Endothelial cell of umbilical vein (primary cell): Measurements from ENCODE around the gene PREP. TPM values are rescaled to one million over a fixed set of nuclear protein-coding genes. Genes with fewer than 3 reads are reported as not detected.

Source experiments
- BruUV-seq: library from RNA; stranded (reverse); fragments of 400-500 nt; replicated peaks from 2 replicates; lab custom pipeline; 2021; lab: Mats Ljungman, UMichigan
- CTCF ChIA-PET: fragments of 300-600, 350-600 bp; sonication (Branson Sonifier 250); formaldehyde crosslinking; loops from one replicate; lab custom pipeline; 2021; ENCODE audit warnings: antibody characterized with exemption, inconsistent platforms; lab: Charles Lee
- POLR2A ChIA-PET: fragments of 300-600, 350-600 bp; sonication (Branson Sonifier 250); formaldehyde crosslinking; loops from one replicate; lab custom pipeline; 2021; ENCODE audit warnings: antibody characterized with exemption, inconsistent platforms; lab: Charles Lee
- DNase-seq: peaks from one replicate; pipeline ENCODE4 v3.0.0-alpha.2; 2011; ENCODE audit warnings: low read depth, low spot score
- FAIRE-seq: peaks from 2 replicates; lab custom pipeline; 2011; peaks lifted over from hg19 to GRCh38; lab: Jason Lieb, UNC
- H2AFZ ChIP-seq: 2 replicates; pipeline ENCODE4 v1.6.0; 2012; ENCODE audit warnings: low read depth, low read length, control low read depth, inconsistent platforms
- H3K27ac ChIP-seq: 2 replicates; pipeline ENCODE4 v1.5.1; 2011; ENCODE audit warnings: low read depth, mild to moderate bottlenecking, control low read depth, low read length, moderate library complexity; ENCODE audit not compliant: insufficient read depth
- H3K27me3 ChIP-seq, 2 experiments: 2 replicates each; pipeline versions ENCODE4 v1.6.0 to v1.6.1; 2011; ENCODE audit warnings: low read length in 2 of 2, mixed read lengths in 1 of 2; ENCODE audit not compliant: control insufficient read depth in 2 of 2, insufficient read depth in 2 of 2
- H3K36me3 ChIP-seq, 2 experiments: 2 replicates in 1 of 2; 3 replicates in 1 of 2; pipeline ENCODE4 v1.5.1; 2011; ENCODE audit warnings: low read length in 2 of 2, mild to moderate bottlenecking in 1 of 2, moderate library complexity in 1 of 2; ENCODE audit not compliant: control insufficient read depth in 2 of 2, insufficient read depth in 2 of 2; ENCODE audit errors: extremely low read depth in 1 of 2
- H3K4me1 ChIP-seq: 3 replicates; pipeline ENCODE4 v1.5.1; 2011; ENCODE audit warnings: mild to moderate bottlenecking, low read length; ENCODE audit not compliant: control insufficient read depth, insufficient read depth; ENCODE audit errors: extremely low read depth
- H3K4me2 ChIP-seq: 2 replicates; pipeline ENCODE4 v1.6.1; 2011; ENCODE audit warnings: low read length, control low read depth, mixed read lengths; ENCODE audit not compliant: insufficient read depth
- H3K4me3 ChIP-seq, 3 experiments: fragments of 200-600 bp in 1 of 3; sonication (generic), shearing (Covaris generic) in 1 of 3; replicated peaks in 1 of 3; 2 replicates each; pipeline ENCODE4 v1.5.1; 2011 to 2016; ENCODE audit warnings: control low read depth in 3 of 3, low read length in 3 of 3, mild to moderate bottlenecking in 2 of 3, inconsistent platforms in 1 of 3, low read depth in 1 of 3, moderate library complexity in 1 of 3; ENCODE audit not compliant: insufficient read depth in 1 of 3
- H3K79me2 ChIP-seq: 2 replicates; pipeline ENCODE4 v1.6.0; 2012; ENCODE audit warnings: low read length, inconsistent platforms; ENCODE audit not compliant: control insufficient read depth, insufficient read depth
- H3K9ac ChIP-seq: replicated peaks from 2 replicates; pipeline ENCODE3; 2011; ENCODE audit warnings: low read length, control low read depth; ENCODE audit not compliant: insufficient read depth; ENCODE audit errors: extremely low read depth
- H3K9me1 ChIP-seq: replicated peaks from 3 replicates; pipeline ENCODE4 v1.6.0; 2011; ENCODE audit warnings: mild to moderate bottlenecking, low read length; ENCODE audit not compliant: control insufficient read depth, insufficient read depth; ENCODE audit errors: extremely low read depth
- H3K9me3 ChIP-seq: replicated peaks from 2 replicates; pipeline ENCODE4 v1.5.1; 2012; ENCODE audit warnings: low read length, inconsistent platforms; ENCODE audit not compliant: control insufficient read depth, insufficient read depth
- H4K20me1 ChIP-seq: replicated peaks from 2 replicates; pipeline ENCODE3; 2011; ENCODE audit warnings: mild to moderate bottlenecking, low read length; ENCODE audit not compliant: control insufficient read depth, insufficient read depth; ENCODE audit errors: extremely low read depth
- CTCF ChIP-seq, 2 donors: IDR thresholded peaks; 1 replicate in 1 of 2; 2 replicates in 1 of 2; pipeline ENCODE4 v1.5.1; 2011; ENCODE audit warnings: low read length in 2 of 2, mild to moderate bottlenecking in 2 of 2, moderate library complexity in 2 of 2, control low read depth in 1 of 2, inconsistent platforms in 1 of 2, low read depth in 1 of 2; ENCODE audit not compliant: insufficient read depth in 1 of 2; ENCODE audit errors: extremely low read depth in 1 of 2
- EZH2 ChIP-seq: IDR thresholded peaks from 2 replicates; pipeline ENCODE4 v1.6.1; 2012; ENCODE audit warnings: borderline replicate concordance, low read depth, mild to moderate bottlenecking, moderate library complexity, low read length, inconsistent platforms; ENCODE audit not compliant: severe bottlenecking
- FOS ChIP-seq: IDR thresholded peaks from 2 replicates; pipeline ENCODE4 v1.6.1; 2011; ENCODE audit warnings: mild to moderate bottlenecking, low read length, moderate library complexity, borderline replicate concordance; ENCODE audit not compliant: insufficient read depth
- GATA2 ChIP-seq: IDR thresholded peaks from 2 replicates; pipeline ENCODE4 v1.7.0; 2011; ENCODE audit warnings: low read depth, mild to moderate bottlenecking, moderate library complexity, mixed read lengths, low read length; ENCODE audit not compliant: insufficient read length, insufficient read depth
- JUN ChIP-seq: IDR thresholded peaks from 2 replicates; pipeline ENCODE4 v1.6.1; 2011; ENCODE audit warnings: borderline replicate concordance, low read depth; ENCODE audit not compliant: insufficient read length, insufficient read depth
- MAX ChIP-seq: IDR thresholded peaks from 2 replicates; pipeline ENCODE4 v1.6.1; 2011; ENCODE audit not compliant: insufficient read depth, insufficient read length
- MYC ChIP-seq: IDR thresholded peaks from one replicate; pipeline ENCODE4 v1.6.1; 2011; ENCODE audit warnings: mild to moderate bottlenecking, low read depth, low read length
- POLR2A ChIP-seq: IDR thresholded peaks from 2 replicates; pipeline ENCODE4 v1.6.1; 2012; ENCODE audit warnings: low read depth, mild to moderate bottlenecking, control low read depth, low read length
- POLR2AphosphoS5 ChIP-seq: IDR thresholded peaks from 2 replicates; pipeline ENCODE4 v1.6.1; 2012; ENCODE audit warnings: low read depth, mild to moderate bottlenecking, control low read depth, low read length, moderate library complexity; ENCODE audit not compliant: insufficient read depth
- dilution Hi-C: fragments of 300-500 bp; cut with MboI; formaldehyde crosslinking; loops from one replicate; pipeline ENCODE4 v1.15.0; 2019; ENCODE audit warnings: low sequenced_read_pairs; ENCODE audit not compliant: extremely low pct_ligation_motif_present
- intact Hi-C: fragments of 100-400 bp; cut with micrococcal nuclease; formaldehyde crosslinking; loops from one replicate; pipeline ENCODE4 v1.10.0; 2022
- polyA plus RNA-seq, 4 experiments: library from polyadenylated mRNA; depleted of rRNA in 3 of 4; stranded (reverse) in 3 of 4; unstranded in 1 of 4; fragments of >200 nt; gene quantifications; 2 replicates each; pipeline versions ENCODE4 v1.2.1 to v1.2.3, GENCODE V29; 2011 to 2012; ENCODE audit warnings: missing spikeins in 1 of 4
- total RNA-seq: library from RNA; stranded (reverse); gene quantifications from 2 replicates; pipeline ENCODE4 v1.2.3, GENCODE V29; 2021

The PREP gene
- total and polyA plus RNA-seq, 2 donors (not counting 3 experiments of a cell fraction or from before 2014, with no cell fraction given): 17.2 to 37.7 TPM

- H4K20me1 ChIP-seq: no peaks in the 10 kb centered on the region
- no peak overlapping the region for H3K4me2 ChIP-seq
- dilution Hi-C loops: loop anchor here (25.0 kb wide), 1 partner anchor 171 kb away; no protein-coding TSS in a partner anchor
- no peak for TF ChIP-seq JUN
- TF ChIP-seq MAX: no peak
- no peak for TF ChIP-seq FOS
- TF ChIP-seq EZH2: no peak
- no peak for TF ChIP-seq POLR2AphosphoS5
- TF ChIP-seq MYC: no peak
- TF ChIP-seq CTCF (IDR thresholded peaks at IDR 0.05; ENCODE audit: extremely low read depth in 1 of 2, insufficient read depth in 1 of 2, low read depth in 1 of 2, low read length in 2 of 2): no peak
- no peak for TF ChIP-seq POLR2A
- TF ChIP-seq GATA2: no peak
- DNase-seq (no peak), FAIRE-seq (no peak)
- no peaks in the 10 kb centered on the region for H3K27me3 ChIP-seq
- intact Hi-C loops: no loop called here
- H3K36me3 ChIP-seq: peaks cover 2 to 15% of the 10 kb centered on the region in 2 experiments
- POLR2A ChIA-PET: no interaction called here
- H3K9me3 ChIP-seq: no peaks in the 10 kb centered on the region
- CTCF ChIA-PET: no interaction called here
- no peaks in the 10 kb centered on the region for H3K4me1 ChIP-seq
- no peak overlapping the region for H3K27ac ChIP-seq
- H2AFZ ChIP-seq: no peak overlapping the region
- no peak overlapping the region for H3K9ac ChIP-seq
- no TSS peak for BruUV-seq
- H3K79me2 ChIP-seq: no peaks in the 10 kb centered on the region
- no peak overlapping the region for H3K4me3 ChIP-seq
- no peaks in the 10 kb centered on the region for H3K9me1 ChIP-seq
Observed at GRCh38 chr6:105282631-105283585, 120.0 kb downstream of the PREP start.
